Keratinocyte (primary cell): ENCODE measurements around the gene LNPEP.

ENCODE experiments used
- EZH2 ChIP-seq: IDR thresholded peaks from one replicate; pipeline ENCODE4 v1.6.1; 2012; ENCODE audit warnings: inconsistent platforms, mild to moderate bottlenecking, low read length, moderate library complexity
- TF ChIP-seq, protein P1 (sequence below), 3 experiments: IDR thresholded peaks in 1 of 3; conservative IDR thresholded peaks in 1 of 3; optimal IDR thresholded peaks in 1 of 3; 2 replicates in 2 of 3; 3 replicates in 1 of 3; pipeline versions ENCODE3 to v1.5.1; 2011; ENCODE audit warnings: low read length in 3 of 3, mild to moderate bottlenecking in 3 of 3, moderate library complexity in 2 of 3, control low read depth in 1 of 3, inconsistent platforms in 1 of 3; ENCODE audit not compliant: insufficient read depth in 2 of 3; ENCODE audit errors: extremely low read depth in 1 of 3

DNA sequence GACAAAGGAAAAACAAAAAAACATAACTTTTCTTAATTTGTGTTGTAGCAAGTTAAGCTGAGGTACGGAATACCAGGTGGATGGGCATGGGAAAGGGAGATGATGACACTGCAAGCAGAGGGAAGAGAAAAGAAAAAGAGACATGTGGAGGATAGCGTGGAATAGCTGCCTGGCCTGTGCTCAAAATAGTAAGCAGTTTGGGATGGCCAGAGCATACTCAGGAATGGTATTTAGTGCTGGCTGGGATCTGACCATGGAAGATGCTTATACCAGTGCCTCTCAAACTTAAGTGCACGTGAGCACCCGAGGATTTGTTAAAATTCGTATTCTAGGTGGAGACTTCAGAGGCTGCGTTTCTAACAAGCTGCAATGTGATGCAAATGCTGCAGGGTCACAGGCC lies 41.3 kb downstream of the LNPEP start:
- TF ChIP-seq, protein P1, sequence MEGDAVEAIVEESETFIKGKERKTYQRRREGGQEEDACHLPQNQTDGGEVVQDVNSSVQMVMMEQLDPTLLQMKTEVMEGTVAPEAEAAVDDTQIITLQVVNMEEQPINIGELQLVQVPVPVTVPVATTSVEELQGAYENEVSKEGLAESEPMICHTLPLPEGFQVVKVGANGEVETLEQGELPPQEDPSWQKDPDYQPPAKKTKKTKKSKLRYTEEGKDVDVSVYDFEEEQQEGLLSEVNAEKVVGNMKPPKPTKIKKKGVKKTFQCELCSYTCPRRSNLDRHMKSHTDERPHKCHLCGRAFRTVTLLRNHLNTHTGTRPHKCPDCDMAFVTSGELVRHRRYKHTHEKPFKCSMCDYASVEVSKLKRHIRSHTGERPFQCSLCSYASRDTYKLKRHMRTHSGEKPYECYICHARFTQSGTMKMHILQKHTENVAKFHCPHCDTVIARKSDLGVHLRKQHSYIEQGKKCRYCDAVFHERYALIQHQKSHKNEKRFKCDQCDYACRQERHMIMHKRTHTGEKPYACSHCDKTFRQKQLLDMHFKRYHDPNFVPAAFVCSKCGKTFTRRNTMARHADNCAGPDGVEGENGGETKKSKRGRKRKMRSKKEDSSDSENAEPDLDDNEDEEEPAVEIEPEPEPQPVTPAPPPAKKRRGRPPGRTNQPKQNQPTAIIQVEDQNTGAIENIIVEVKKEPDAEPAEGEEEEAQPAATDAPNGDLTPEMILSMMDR (optimal IDR thresholded peaks at IDR 0.05 in 1 of 3, IDR thresholded peaks at IDR 0.05 in 1 of 3, conservative IDR thresholded peaks at IDR 0.05 in 1 of 3; ENCODE audit: extremely low read depth in 1 of 3, insufficient read depth in 2 of 3, low read length in 3 of 3): no peak
- no peak for TF ChIP-seq EZH2
